HG02588 (cell line): Measurements from ENCODE around the gene CACNG4.
A peak's percentile ranks its signal among the peaks of the same experiment; 100 is the strongest.

Experiments
- ATAC-seq: cut with Tn5 transposase; IDR thresholded peaks from one replicate; pipeline ENCODE4 v1.9.1; 2021; ENCODE audit warnings: mild to moderate bottlenecking, moderate library complexity; ENCODE audit not compliant: unreplicated experiment

The CACNG4 gene

DNA sequence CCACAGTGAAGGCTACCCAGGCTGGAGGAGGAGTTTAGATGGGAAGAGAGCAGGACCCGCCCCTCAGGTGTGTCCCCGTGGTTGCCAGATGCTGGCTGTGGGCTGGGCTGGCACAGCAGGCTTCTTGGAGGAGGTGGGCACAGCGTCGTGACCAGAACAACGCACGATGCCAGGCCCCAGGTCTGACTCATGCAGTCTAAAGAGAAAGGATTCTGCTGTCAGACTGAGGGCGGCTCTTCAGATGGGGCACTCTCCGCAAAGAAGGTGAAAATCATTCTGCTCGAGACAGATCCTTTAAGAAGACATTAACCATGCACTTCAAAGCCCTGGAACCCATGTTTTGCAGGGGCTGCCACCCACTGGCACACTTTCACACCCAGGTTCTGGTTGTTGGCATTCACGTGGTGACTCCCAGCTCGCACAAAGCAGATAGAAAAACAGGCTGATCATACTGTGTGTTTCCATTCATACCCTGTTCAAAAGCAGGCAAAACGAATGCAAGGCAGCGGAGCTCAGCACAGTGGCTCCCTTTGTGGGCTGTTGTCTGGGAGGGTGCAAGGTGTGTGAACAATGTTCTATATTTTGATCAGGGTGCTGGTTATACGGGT is 19.0 kb downstream of the CACNG4 start:
- ATAC-seq: no peak

DNA sequence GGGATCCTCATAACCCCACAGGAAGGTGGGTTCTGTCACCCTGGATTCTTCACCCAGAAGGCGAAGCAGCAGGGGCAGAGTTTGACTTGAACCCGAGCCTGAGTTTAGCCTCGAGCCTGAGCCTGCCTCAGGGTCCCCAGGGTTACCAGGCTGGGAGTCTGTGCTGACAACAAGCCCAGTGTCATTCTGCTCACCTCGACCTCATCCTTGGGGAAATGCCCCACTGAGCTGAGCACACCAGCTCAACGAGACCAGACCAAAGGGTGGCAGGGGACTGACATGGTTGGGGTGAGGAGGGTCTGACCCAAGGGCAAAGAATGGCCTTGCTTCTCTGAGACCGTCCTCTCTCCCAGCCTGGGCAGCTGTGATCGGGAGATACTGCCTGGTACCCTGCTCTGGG is 20.2 kb downstream of the CACNG4 start:
- ATAC-seq: no peak

DNA sequence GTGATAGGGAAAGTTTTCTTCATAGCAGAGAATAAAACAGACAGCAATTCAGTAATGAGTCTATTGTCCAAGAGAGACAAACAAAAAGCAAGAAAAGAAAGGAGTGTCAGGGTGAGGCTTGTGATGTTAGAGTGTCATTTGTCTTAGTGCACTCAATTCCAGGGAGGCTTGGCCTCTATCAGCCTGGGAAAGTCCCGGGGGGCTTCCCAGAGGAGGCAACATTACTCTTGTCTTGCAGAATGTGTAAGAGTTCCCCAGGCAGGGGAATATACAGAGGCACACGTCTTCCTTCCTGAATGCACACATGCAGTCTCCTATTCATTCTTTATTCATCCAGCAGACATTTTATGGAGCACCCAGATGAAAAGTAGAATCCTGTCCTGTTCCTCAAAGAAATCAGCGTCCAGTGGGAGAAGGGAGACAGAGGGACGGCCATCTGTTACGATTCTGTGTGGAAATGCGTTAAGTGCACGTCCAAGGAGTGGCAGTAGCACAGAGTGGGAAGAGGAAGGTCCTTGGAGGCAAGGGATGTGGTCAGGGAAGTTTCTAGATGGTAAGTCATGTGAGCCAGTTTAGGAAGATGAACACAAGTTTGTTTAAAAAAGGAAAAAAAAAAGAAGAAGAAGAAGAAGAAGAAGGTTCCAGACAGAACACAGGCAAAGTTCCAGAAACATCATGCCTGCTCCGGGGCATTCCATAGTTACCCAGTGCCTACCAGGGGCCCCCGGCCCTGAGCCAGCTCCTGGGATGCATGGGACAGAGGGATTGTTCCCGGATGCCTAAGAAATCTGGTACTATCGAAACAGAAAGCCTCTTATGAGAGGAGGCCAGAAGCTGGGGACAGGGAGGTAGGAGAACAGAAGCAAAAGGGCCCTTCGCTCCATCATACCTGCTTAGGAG is 21.1 kb downstream of the CACNG4 start:
- peak; percentile 80 for ATAC-seq

DNA sequence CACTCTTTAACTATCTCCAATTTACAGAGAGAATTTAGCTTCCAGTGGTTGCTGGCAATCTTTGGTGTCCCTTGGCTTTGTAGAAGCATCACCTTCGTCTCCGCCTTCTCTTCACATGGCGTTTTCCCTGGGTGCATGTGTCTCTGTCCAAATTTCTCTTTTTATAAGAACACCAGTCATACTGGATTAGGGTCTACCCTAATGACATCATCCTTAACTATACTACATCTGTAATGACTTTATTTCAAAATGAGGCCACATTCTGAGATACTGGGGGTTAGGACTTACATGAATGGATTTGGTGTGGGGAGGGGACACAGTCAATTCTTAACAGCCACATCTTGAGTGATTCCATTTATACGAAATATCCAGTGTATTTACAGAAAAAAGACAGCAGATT is 22.2 kb downstream of the CACNG4 start:
- no peak for ATAC-seq

GRCh38 chr17:66987059-66987616 is 22.6 kb downstream of the CACNG4 start:
- no peak for ATAC-seq

- no peak for ATAC-seq
Observed at GRCh38 chr17:66988069-66988798, 23.7 kb downstream of the CACNG4 start.

DNA sequence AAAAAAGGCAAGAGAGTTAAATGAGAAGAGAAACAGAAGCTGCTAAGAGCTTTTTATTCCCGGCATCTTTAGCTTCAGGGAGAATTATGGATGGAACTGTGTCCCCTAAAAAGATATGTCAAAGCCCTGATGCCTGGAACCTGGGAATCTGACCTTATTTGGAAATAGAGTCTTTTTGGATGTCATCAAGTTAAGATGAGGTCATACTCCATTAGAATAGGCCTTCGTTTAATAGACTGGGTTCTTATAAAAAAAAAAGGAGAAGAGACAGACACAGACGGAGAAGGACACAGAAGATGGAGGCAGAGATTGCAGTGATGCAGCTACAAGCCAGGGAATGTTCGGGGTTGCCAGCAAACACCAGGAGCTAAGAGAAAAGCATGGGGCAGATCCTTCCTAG is 24.6 kb downstream of the CACNG4 start:
- ATAC-seq: no peak

DNA sequence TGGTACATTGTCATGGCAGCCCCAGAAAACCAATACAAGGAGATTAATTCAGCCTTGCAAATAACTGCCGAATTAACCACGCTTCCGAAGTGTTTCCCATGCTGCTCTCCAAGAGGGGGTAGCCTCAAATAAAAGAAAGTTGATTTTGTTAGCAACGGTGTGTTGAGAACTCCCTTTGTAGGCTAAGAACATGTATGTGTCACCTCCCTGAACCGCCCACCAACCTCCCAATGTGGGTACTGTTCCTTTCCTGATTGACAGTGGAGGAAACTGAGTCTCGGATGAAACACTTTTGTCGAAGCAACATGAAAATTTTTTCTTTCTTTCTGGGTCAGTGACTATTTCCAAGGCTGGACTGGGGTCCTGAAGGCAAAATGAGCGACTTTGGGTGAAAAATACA is 25.1 kb downstream of the CACNG4 start:
- no peak for ATAC-seq

- ATAC-seq: no peak
Observed at GRCh38 chr17:66990047-66990446, 25.5 kb downstream of the CACNG4 start.

DNA sequence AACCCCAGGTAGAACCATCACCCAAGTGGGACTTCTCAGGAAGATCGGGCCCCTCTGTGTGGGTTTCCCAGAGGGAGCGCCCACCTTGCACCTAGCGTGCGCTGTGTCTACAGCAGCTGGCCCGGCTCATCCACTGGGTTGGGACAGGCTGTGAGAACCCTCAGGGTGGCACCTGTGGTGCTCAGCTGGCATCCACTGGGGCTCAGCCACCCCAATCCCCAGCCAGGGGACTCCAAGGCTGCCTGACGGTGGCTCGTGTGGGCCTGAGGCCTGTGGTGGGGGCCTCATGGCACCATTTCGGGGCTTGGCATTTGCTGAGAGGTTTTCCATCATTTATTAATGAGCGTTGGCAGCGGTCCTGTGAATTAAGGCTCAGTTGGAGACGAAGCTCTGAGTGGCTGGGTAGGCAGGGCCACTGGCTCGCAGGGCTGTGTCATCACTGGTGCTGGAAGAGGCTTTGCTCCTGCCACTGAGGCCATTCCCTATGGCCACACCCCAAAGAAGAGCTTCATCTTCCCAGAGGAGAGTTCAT is 28.5 kb downstream of the CACNG4 start:
- no peak for ATAC-seq

- ATAC-seq: no peak
Observed at GRCh38 chr17:66994361-66994760, 29.9 kb downstream of the CACNG4 start.

DNA sequence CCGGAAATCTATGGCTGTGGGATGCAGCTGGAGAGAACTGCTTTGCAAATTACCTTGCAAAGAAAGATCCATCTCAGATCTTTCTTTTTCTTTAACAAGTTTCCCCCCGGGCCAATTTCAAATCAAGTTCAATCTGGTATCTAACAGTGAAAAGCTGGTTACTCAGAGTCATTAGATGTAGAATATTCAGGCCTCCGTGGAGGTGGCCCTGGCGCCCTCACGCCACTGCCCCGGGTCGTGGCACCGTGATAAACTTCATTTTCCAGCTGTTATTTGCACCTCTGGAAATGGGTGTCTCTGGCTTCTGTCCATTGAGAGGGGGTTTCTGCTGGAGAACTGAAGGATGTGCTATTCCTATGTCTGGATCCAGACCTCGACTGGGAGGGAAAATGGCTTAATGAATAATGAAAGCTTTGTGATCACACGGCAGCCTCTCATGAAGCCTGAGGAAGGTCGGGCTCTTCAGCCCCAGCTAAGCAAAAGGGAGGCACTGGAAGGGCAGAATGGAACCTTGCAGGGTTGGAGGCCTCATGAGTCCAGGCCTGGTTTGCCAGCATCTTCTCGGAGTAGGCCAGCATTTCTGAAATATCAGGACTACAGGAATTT is 30.5 kb downstream of the CACNG4 start:
- no peak for ATAC-seq

DNA sequence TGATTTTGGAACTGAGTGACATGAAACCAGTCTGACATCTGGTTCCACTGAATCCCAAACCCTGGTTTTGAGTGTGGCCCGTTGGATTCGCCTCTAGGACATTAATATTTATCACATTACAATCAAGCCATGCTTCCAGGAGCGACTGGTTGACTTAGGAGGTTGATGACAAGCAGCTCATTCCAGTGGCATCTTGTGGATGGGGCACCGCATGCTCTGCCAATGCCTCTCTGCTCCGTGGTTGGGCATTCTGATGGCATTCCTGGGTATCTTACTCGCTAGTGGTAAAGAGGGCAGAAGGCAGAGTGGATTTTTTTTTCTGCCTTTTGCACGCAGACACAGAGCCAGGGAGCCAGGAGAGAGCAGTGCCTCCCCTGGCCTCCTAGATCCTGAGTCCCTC is 31.4 kb downstream of the CACNG4 start:
- no peak for ATAC-seq

DNA sequence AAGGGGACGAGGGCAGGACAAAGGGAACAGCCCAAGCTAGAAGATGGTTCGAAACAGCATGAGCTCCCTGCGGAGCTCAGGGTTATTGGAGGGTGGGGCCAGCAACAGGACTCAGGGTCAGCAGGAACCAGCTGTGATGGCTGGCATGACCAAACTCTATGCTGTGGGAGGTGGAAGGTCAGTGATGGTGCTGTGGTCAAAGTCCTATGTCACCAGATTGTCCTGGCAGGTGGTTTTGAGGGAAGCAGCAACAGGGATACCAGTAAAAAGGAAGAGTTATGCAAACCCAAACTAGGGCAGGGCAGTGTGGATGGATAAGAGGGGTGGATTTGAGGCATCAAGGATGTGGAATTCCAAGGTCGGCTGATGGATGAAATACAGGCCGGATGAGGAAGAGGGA is 32.4 kb downstream of the CACNG4 start:
- ATAC-seq: no peak

- ATAC-seq: no peak
Observed at GRCh38 chr17:67003231-67003630, 38.7 kb downstream of the CACNG4 start.

DNA sequence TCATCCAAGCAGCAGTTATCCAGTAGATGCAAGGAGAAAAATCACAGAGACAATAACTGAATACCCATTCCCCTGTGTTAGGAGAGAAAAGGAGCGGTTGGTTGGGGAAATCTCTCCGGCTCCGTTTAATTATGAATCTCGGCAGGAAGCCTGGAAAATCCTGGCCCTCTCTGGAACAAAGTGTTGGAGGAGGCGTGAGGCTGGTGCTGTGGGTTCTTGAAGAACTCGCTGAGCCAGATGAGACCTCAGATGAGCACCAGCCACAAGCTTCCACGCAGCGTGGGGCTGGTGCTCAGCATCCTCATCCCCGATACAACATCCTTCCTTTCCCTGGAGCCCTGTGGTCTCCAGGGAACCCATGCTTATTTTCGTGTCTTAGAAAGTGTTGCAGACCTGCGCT is 39.7 kb downstream of the CACNG4 start:
- no peak for ATAC-seq

DNA sequence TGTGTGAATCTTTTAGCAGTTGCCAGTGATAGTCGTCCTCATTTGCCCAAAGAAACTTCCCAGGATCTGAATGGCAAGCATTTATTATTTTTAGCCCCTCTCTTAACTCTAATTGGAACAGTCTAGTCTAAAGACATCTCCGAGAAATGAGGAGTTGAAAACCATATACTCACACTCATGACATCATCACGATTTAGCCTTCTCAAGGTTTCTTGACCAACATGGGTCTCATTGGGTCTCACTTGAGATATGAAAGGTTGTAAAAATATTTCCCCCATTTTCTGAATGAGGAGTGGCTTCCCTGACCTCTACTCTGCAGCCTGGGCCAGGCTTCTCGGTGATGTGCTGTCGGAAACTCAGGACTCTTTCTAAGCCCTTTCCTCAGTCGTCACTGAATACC is 42.8 kb downstream of the CACNG4 start:
- ATAC-seq: no peak

- no peak for ATAC-seq
Observed at GRCh38 chr17:67008101-67008500, 43.6 kb downstream of the CACNG4 start.

DNA sequence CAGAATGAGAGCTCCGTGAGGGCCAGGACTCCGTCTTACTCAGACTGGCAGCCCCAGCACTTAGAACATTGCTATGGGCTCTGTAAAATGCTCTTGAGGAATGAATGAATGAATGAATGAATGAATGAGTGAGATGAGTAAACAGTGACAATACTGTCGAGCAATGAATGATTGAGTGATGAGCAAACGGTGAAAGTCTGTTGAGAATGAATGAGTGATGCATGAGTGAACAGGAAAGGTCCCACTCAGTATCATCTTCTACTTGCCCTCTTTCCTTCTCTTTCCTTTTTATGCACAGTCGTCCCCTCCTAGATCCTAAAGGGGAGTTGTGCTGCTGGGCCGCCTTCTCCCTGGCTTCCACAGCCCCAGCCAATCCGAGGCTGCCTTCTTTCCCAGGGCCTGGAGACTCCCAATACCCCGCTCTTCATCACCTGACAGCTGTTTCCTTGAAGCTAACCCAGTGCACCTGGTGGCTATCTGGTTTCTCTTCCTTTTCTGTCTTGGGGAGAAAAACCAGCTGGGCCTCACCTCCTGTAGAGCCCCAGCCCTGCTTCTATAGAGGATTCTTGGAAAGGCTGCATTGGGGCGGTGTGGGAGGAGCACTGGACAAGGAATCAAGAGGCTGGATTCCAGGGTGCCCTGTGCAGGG is 47.1 kb downstream of the CACNG4 start:
- no peak for ATAC-seq

GRCh38 chr17:67013891-67014290 is 49.4 kb downstream of the CACNG4 start:
- no peak for ATAC-seq
